Neuronal stem cell (in vitro differentiated cells): ENCODE data around the gene CDK8.

Experiments used
- DNase-seq: peaks from one replicate; pipeline ENCODE4 v3.0.0-alpha.2; 2013; ENCODE audit warnings: low spot score
- H2AFZ ChIP-seq: one replicate; pipeline ENCODE4 v1.6.1; 2013; ENCODE audit warnings: mild to moderate bottlenecking, low read length, inconsistent platforms
- H2AK5ac ChIP-seq: 2 replicates; pipeline ENCODE4 v1.6.1; 2013; ENCODE audit warnings: low read depth, mild to moderate bottlenecking, inconsistent platforms, low read length, moderate library complexity, mixed read lengths
- H2BK120ac ChIP-seq: 2 replicates; pipeline ENCODE4 v1.6.1; 2013; ENCODE audit warnings: low read depth, mild to moderate bottlenecking, inconsistent platforms, low read length, moderate library complexity, mixed read lengths
- H2BK12ac ChIP-seq: one replicate; pipeline ENCODE4 v1.6.1; 2013; ENCODE audit warnings: low read length, inconsistent platforms
- H2BK15ac ChIP-seq: 2 replicates; pipeline ENCODE4 v1.6.1; 2013; ENCODE audit warnings: mild to moderate bottlenecking, low read length, inconsistent platforms, mixed read lengths
- H2BK5ac ChIP-seq: one replicate; pipeline ENCODE4 v1.6.1; 2013; ENCODE audit warnings: inconsistent platforms, mild to moderate bottlenecking, low read length, moderate library complexity
- H3K14ac ChIP-seq: one replicate; pipeline ENCODE4 v1.6.1; 2013; ENCODE audit warnings: low read length, inconsistent platforms
- H3K18ac ChIP-seq: 2 replicates; pipeline ENCODE4 v1.6.1; 2013; ENCODE audit warnings: low read length, inconsistent platforms
- H3K23ac ChIP-seq: 2 replicates; pipeline ENCODE4 v1.6.1; 2013; ENCODE audit warnings: low read depth, mild to moderate bottlenecking, mixed read lengths, low read length, inconsistent platforms; ENCODE audit not compliant: poor library complexity
- H3K27ac ChIP-seq: replicated peaks from 3 replicates; pipeline ENCODE4 v1.5.1; 2013; ENCODE audit warnings: low read length, inconsistent platforms
- H3K27me3 ChIP-seq, 3 experiments: 2 replicates each; pipeline ENCODE4 v1.6.1; 2013; ENCODE audit warnings: low read length in 3 of 3, mild to moderate bottlenecking in 2 of 3, inconsistent platforms in 1 of 3, low read depth in 1 of 3, mixed read lengths in 1 of 3, moderate library complexity in 1 of 3; ENCODE audit not compliant: control insufficient read depth in 3 of 3, insufficient read depth in 3 of 3
- H3K36me3 ChIP-seq, 2 donors: replicated peaks in 1 of 2; 2 replicates each; pipeline ENCODE4 v1.6.1; 2013; ENCODE audit warnings: low read length in 2 of 2; ENCODE audit not compliant: control insufficient read depth in 2 of 2, insufficient read depth in 2 of 2
- H3K4ac ChIP-seq: 2 replicates; pipeline ENCODE4 v1.6.1; 2013; ENCODE audit warnings: inconsistent platforms, mild to moderate bottlenecking, low read length, moderate library complexity
- H3K4me1 ChIP-seq, 2 donors: 1 replicate in 1 of 2; 2 replicates in 1 of 2; pipeline ENCODE4 v1.6.1; 2013; ENCODE audit warnings: low read length in 2 of 2, low read depth in 1 of 2; ENCODE audit not compliant: control insufficient read depth in 2 of 2, insufficient read depth in 1 of 2
- H3K4me2 ChIP-seq: one replicate; pipeline ENCODE4 v1.6.1; 2013; ENCODE audit warnings: mild to moderate bottlenecking, low read length, inconsistent platforms; ENCODE audit not compliant: insufficient read depth, poor library complexity, severe bottlenecking
- H3K4me3 ChIP-seq, 2 donors: 2 replicates each; pipeline ENCODE4 v1.5.1; 2013; ENCODE audit warnings: low read length in 2 of 2, mild to moderate bottlenecking in 2 of 2, inconsistent platforms in 1 of 2, moderate library complexity in 1 of 2
- H3K79me1 ChIP-seq: one replicate; pipeline ENCODE4 v1.6.1; 2013; ENCODE audit warnings: low read depth, mild to moderate bottlenecking, inconsistent platforms, low read length, moderate library complexity
- H3K9ac ChIP-seq: one replicate; pipeline ENCODE4 v1.6.1; 2013; ENCODE audit warnings: mild to moderate bottlenecking, low read depth, low read length, inconsistent platforms; ENCODE audit not compliant: poor library complexity
- H3K9me3 ChIP-seq, 2 donors: replicated peaks in 1 of 2; 2 replicates each; pipeline versions ENCODE3 to v1.6.1; 2013; ENCODE audit warnings: low read length in 2 of 2, mild to moderate bottlenecking in 2 of 2, inconsistent platforms in 1 of 2, low read depth in 1 of 2, mixed read lengths in 1 of 2, moderate library complexity in 1 of 2; ENCODE audit not compliant: control insufficient read depth in 2 of 2, insufficient read depth in 1 of 2
- H4K8ac ChIP-seq: one replicate; pipeline ENCODE4 v1.6.1; 2013; ENCODE audit warnings: low read depth, mild to moderate bottlenecking, inconsistent platforms, low read length, moderate library complexity
- H4K91ac ChIP-seq: one replicate; pipeline ENCODE4 v1.6.1; 2013; ENCODE audit warnings: low read length, low read depth, mild to moderate bottlenecking, inconsistent platforms; ENCODE audit not compliant: poor library complexity
- WGBS, 2 donors: extraction: QIAGEN DNeasy Blood & Tissue Kit; methylation state at CpG; one replicate each; pipeline ENCODE4 v1.1.7; 2013; ENCODE audit warnings: missing lambda C conversion rate in 2 of 2, mixed read lengths in 1 of 2; ENCODE audit not compliant: insufficient read length in 2 of 2, insufficient replicate concordance in 1 of 2; ENCODE audit errors: extremely low coverage in 2 of 2; 5-methylcytosine and 5-hydroxymethylcytosine counted together

The CDK8 gene

DNA sequence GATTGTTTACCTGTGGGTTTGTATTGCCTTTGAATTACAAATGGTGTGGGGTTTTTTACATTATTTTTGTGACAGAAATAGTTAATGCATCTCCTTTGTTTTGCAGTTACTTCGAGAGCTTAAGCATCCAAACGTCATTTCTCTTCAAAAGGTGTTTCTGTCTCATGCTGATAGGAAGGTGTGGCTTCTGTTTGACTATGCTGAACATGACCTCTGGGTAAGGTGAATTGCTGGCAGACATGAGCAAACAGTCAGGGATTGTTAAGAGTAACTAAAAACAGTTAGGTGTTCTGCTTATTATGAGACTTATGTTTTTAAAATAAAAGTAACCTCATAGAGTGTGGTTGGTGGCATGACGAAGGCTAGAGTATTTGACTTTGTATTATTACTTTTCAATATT is 95.0 kb downstream of the CDK8 start:
- peaks cover 2% of the 10 kb centered on the region for H3K79me1 ChIP-seq
- H2AK5ac ChIP-seq: no peak overlapping the region
- H3K9ac ChIP-seq: no peak overlapping the region
- no peak overlapping the region for H2AFZ ChIP-seq
- H3K27ac ChIP-seq: no peak overlapping the region
- H4K8ac ChIP-seq: no peak overlapping the region
- H3K4me1 ChIP-seq: no peaks in the 10 kb centered on the region
- H2BK12ac ChIP-seq: no peak overlapping the region
- H4K91ac ChIP-seq: no peak overlapping the region
- no peak overlapping the region for H3K23ac ChIP-seq
- no peak overlapping the region for H2BK5ac ChIP-seq
- DNase-seq: no peak
- no peak overlapping the region for H2BK15ac ChIP-seq
- H3K36me3 ChIP-seq: peaks cover 0 to 14% of the 10 kb centered on the region in 2 donors
- H2BK120ac ChIP-seq: no peak overlapping the region
- no peak overlapping the region for H3K14ac ChIP-seq
- no CpG with 5 or more reads among the region's 3 CpGs for WGBS, 2 donors
- H3K4me3 ChIP-seq: no peak overlapping the region
- no peak overlapping the region for H3K4ac ChIP-seq
- H3K9me3 ChIP-seq: no peaks in the 10 kb centered on the region
- H3K4me2 ChIP-seq: no peak overlapping the region
- no peak overlapping the region for H3K18ac ChIP-seq
- no peaks in the 10 kb centered on the region for H3K27me3 ChIP-seq

- Histone ChIP-seq H3K23ac (no peak overlapping the region), H4K8ac (no peak overlapping the region), H3K27ac (no peak overlapping the region), H3K4me1 (no peaks in the 10 kb centered on the region), H3K4me2 (no peak overlapping the region), H2AK5ac (no peak overlapping the region), H2BK5ac (no peak overlapping the region), H3K36me3 (peaks cover 3 to 15% of the 10 kb centered on the region in 2 donors), H2BK12ac (no peak overlapping the region), H3K9ac (no peak overlapping the region), H3K27me3 (no peaks in the 10 kb centered on the region), H4K91ac (no peak overlapping the region), H3K9me3 (no peaks in the 10 kb centered on the region), H3K4me3 (no peak overlapping the region), H2BK15ac (no peak overlapping the region), H2AFZ (no peak overlapping the region), H3K4ac (no peak overlapping the region), H3K18ac (no peak overlapping the region), H3K14ac (no peak overlapping the region), H3K79me1 (peaks cover 2% of the 10 kb centered on the region), H2BK120ac (no peak overlapping the region)
- no peak for DNase-seq
- no CpG with 5 or more reads among the region's 2 CpGs for WGBS, 2 donors
Measured at GRCh38 chr13:26362261-26362660, 108.3 kb downstream of the CDK8 start.

DNA sequence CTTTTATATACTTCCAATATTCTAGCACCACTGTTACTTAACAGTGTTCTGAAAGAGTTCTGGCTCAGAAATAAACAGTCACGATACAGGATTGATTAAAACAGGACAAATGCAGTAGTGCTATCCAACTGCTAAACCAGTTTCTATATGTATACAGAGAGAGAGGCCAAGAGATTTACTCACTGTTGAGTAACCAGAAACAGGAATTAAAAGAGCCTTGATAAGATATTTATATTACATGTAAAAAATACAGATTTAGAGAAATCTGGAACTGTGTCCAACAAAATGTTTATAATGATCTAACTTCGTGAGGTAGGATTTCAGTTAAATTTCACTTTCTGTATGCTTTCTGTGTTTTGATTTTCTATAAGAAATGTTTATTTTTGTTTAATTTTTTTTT is 116.6 kb downstream of the CDK8 start:
- H3K4me1 ChIP-seq: no peaks in the 10 kb centered on the region
- no peaks in the 10 kb centered on the region for H3K9me3 ChIP-seq
- no peak for DNase-seq
- no peak overlapping the region for H3K4ac ChIP-seq
- no peak overlapping the region for H2BK12ac ChIP-seq
- H3K4me3 ChIP-seq: no peak overlapping the region
- H2BK120ac ChIP-seq: no peak overlapping the region
- no peak overlapping the region for H2AK5ac ChIP-seq
- H2AFZ ChIP-seq: no peak overlapping the region
- no peak overlapping the region for H3K23ac ChIP-seq
- H4K8ac ChIP-seq: no peak overlapping the region
- H3K79me1 ChIP-seq: no peaks in the 10 kb centered on the region
- no peak overlapping the region for H3K4me2 ChIP-seq
- H2BK5ac ChIP-seq: no peak overlapping the region
- no peak overlapping the region for H3K27ac ChIP-seq
- no peak overlapping the region for H3K14ac ChIP-seq
- no peak overlapping the region for H3K9ac ChIP-seq
- no CpG with 5 or more reads among the region's 2 CpGs for WGBS, 2 donors
- no peak overlapping the region for H2BK15ac ChIP-seq
- H3K27me3 ChIP-seq: no peaks in the 10 kb centered on the region
- H3K36me3 ChIP-seq: peaks cover 0 to 10% of the 10 kb centered on the region in 2 donors
- no peak overlapping the region for H3K18ac ChIP-seq
- no peak overlapping the region for H4K91ac ChIP-seq

DNA sequence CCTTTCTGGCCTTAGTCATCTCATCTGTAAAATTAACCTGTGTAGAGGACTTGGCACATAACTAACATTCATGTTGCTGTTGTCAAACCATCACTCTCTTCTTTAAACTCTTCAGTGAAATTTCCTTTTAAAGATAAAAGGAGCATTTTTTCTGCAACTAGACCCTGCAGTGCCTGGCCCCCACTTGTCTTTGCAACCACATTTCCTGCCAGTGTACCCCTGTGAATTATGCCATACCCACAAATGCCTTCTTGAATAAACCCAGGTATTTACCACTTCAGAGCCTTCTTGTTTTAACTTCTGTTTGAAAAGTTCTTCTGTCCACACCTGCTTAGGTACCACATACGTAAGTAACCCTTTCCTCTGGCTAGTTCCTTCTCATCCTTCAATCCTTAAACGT is 118.8 kb downstream of the CDK8 start:
- no peaks in the 10 kb centered on the region for H3K79me1 ChIP-seq
- H4K91ac ChIP-seq: no peak overlapping the region
- no peak overlapping the region for H3K9ac ChIP-seq
- H4K8ac ChIP-seq: no peak overlapping the region
- no peak overlapping the region for H2BK120ac ChIP-seq
- H3K4ac ChIP-seq: no peak overlapping the region
- no peak overlapping the region for H3K23ac ChIP-seq
- no peak overlapping the region for H3K14ac ChIP-seq
- H3K4me3 ChIP-seq: no peak overlapping the region
- H3K4me2 ChIP-seq: no peak overlapping the region
- H3K27ac ChIP-seq: no peak overlapping the region
- H3K4me1 ChIP-seq: no peaks in the 10 kb centered on the region
- H3K27me3 ChIP-seq: no peaks in the 10 kb centered on the region
- H2AK5ac ChIP-seq: no peak overlapping the region
- H3K36me3 ChIP-seq: peaks cover 0 to 10% of the 10 kb centered on the region in 2 donors
- H3K18ac ChIP-seq: no peak overlapping the region
- H2BK15ac ChIP-seq: no peak overlapping the region
- no peak overlapping the region for H2BK12ac ChIP-seq
- H2BK5ac ChIP-seq: no peak overlapping the region
- DNase-seq: no peak
- no CpG with 5 or more reads among the region's 2 CpGs for WGBS, 2 donors
- no peaks in the 10 kb centered on the region for H3K9me3 ChIP-seq
- no peak overlapping the region for H2AFZ ChIP-seq
